Kidney (tissue), 14 donors: Measurements from ENCODE around the gene TSPAN14. TPM values are rescaled to one million over a fixed set of nuclear protein-coding genes. Genes with fewer than 3 reads are reported as not detected.
A peak's percentile ranks its signal among the peaks of the same experiment; 100 is the strongest.

Experiments
- DNase-seq, 5 donors: peaks; one replicate each; pipeline ENCODE4 v3.0.0-alpha.2; 2013 to 2020
- FAIRE-seq: peaks from 2 replicates; lab custom pipeline; 2012; peaks lifted over from hg19 to GRCh38; lab: Jason Lieb, UNC
- H3K27ac ChIP-seq, 2 donors: one replicate each; pipeline ENCODE4 v1.7.0; 2013; ENCODE audit warnings: low read depth in 2 of 2, low read length in 2 of 2, inconsistent platforms in 1 of 2
- H3K27me3 ChIP-seq: one replicate; pipeline ENCODE4 v1.7.1; 2013; ENCODE audit warnings: low read length, inconsistent platforms; ENCODE audit not compliant: control insufficient read depth, insufficient read depth
- H3K36me3 ChIP-seq, 3 donors: one replicate each; pipeline versions ENCODE4 v1.7.0 to v1.7.1; 2013; ENCODE audit warnings: low read length in 3 of 3, control low read depth in 1 of 3, inconsistent platforms in 1 of 3; ENCODE audit not compliant: insufficient read depth in 3 of 3, control insufficient read depth in 2 of 3
- H3K4me1 ChIP-seq, 3 donors: one replicate each; pipeline versions ENCODE4 v1.7.0 to v1.7.1; 2013; ENCODE audit warnings: low read length in 3 of 3, inconsistent platforms in 1 of 3, low read depth in 1 of 3; ENCODE audit not compliant: control insufficient read depth in 2 of 3, insufficient read depth in 2 of 3
- H3K4me3 ChIP-seq, 3 donors: one replicate each; pipeline versions ENCODE4 v1.7.0 to v1.8.1; 2013; ENCODE audit warnings: low read length in 3 of 3, control low read depth in 1 of 3, inconsistent platforms in 1 of 3
- H3K9ac ChIP-seq, 3 donors: one replicate each; pipeline versions ENCODE4 v1.7.0 to v1.7.1; 2013; ENCODE audit warnings: low read length in 3 of 3, control low read depth in 1 of 3, inconsistent platforms in 1 of 3
- H3K9me3 ChIP-seq, 3 donors: one replicate each; pipeline versions ENCODE4 v1.7.0 to v1.7.1; 2013; ENCODE audit warnings: low read length in 3 of 3, control low read depth in 1 of 3, inconsistent platforms in 1 of 3; ENCODE audit not compliant: control insufficient read depth in 2 of 3, insufficient read depth in 1 of 3
- CTCF ChIP-seq: IDR thresholded peaks from 3 replicates; pipeline ENCODE4 v1.5.1; 2012; ENCODE audit warnings: mild to moderate bottlenecking, moderate library complexity, borderline replicate concordance; ENCODE audit not compliant: insufficient read depth; ENCODE audit errors: extremely low read depth
- intact Hi-C: fragments of 100-400 bp; cut with DNase I; formaldehyde crosslinking; loops from one replicate; pipeline ENCODE4 v1.11.1; 2022
- polyA plus RNA-seq: library from polyadenylated mRNA; stranded (reverse); fragments of 350-450 nt; fragmentation: Illumina TruSeq; extraction: RNeasy Lipid Tissue Mini Kit (QIAGEN cat#74804); gene quantifications from one replicate; pipeline ENCODE4 v1.2.3, GENCODE V29; 2014; ENCODE audit warnings: low read depth, low replicate concordance; ENCODE audit not compliant: insufficient read depth
- total RNA-seq: library from RNA; stranded (reverse); fragmentation: NEBNext Ultra II Directional; extraction: Animal tissue kit (Norgen Biotek cat#: 25700); gene quantifications from one replicate; pipeline ENCODE4 v1.2.1, GENCODE V29; 2021
- donor health status: control.
- donor health status: control.
- donor health status: control.
- donor health status: control.
- donor health status: control.
- donor health status: DM: yes; HTN: yes; CAD: no.
- donor health status: Normal renal cell carcinoma (clear cell type).

Gene TSPAN14
- total and polyA plus RNA-seq, 2 donors from 2014 or later = 36.8 to 183 TPM

- intact Hi-C loops = no loop called here
- H3K27ac ChIP-seq = no peak overlapping the region
- H3K9me3 ChIP-seq = no peaks in the 10 kb centered on the region
Measured at GRCh38 chr10:80519936-80520650, 66.0 kb downstream of the TSPAN14 start.

GRCh38 chr10:80520661-80521470 lies 66.8 kb downstream of the TSPAN14 start:
- no peak overlapping the region for H3K27ac ChIP-seq
- DNase-seq = peak in 1 of 5 donors; percentile 57

More at GRCh38 chr10:80519936-80520650, 66.0 kb downstream of the TSPAN14 start:
- Histone ChIP-seq H3K36me3 (peaks cover 0 to 24% (median 23%) of the 10 kb centered on the region in 3 donors), H3K9ac (no peak overlapping the region), H3K4me1 (peaks cover 0 to 16% (median 2%) of the 10 kb centered on the region in 3 donors), H3K27me3 (no peaks in the 10 kb centered on the region), H3K4me3 (no peak overlapping the region)
- TF ChIP-seq CTCF = no peak
- FAIRE-seq = no peak
- peak in 1 of 5 donors; percentile 61 for DNase-seq

GRCh38 chr10:80522756-80523363 lies 68.8 kb downstream of the TSPAN14 start:
- peak in 3 of 5 donors; percentile 37 to 59 (median 48) for DNase-seq
- no peak for TF ChIP-seq CTCF
- Histone ChIP-seq H3K4me3 (no peak overlapping the region), H3K36me3 (peaks cover 0 to 11% (median 5%) of the 10 kb centered on the region in 3 donors), H3K9ac (no peak overlapping the region), H3K27ac (no peak overlapping the region), H3K27me3 (no peaks in the 10 kb centered on the region), H3K9me3 (no peaks in the 10 kb centered on the region), H3K4me1 (peaks cover 0 to 12% (median 8%) of the 10 kb centered on the region in 3 donors)
- FAIRE-seq = no peak
- intact Hi-C loops = no loop called here

More at GRCh38 chr10:80520661-80521470, 66.8 kb downstream of the TSPAN14 start:
- no peak for TF ChIP-seq CTCF
- H3K4me1 ChIP-seq = peaks cover 0 to 16% (median 2%) of the 10 kb centered on the region in 3 donors
- no peaks in the 10 kb centered on the region for H3K27me3 ChIP-seq
- intact Hi-C loops = no loop called here
- H3K9me3 ChIP-seq = no peaks in the 10 kb centered on the region
- peaks cover 0 to 20% (median 19%) of the 10 kb centered on the region in 3 donors for H3K36me3 ChIP-seq
- FAIRE-seq = no peak
- H3K4me3 ChIP-seq = no peak overlapping the region
- no peak overlapping the region for H3K9ac ChIP-seq
